Testis (tissue), 2 donors: Measurements from ENCODE around the gene NCCRP1.

Source experiments
- CTCF ChIP-seq, 3 experiments: fragments of 450-650 bp in 2 of 3; fragments of 200-600 bp in 1 of 3; sonication (generic) in 1 of 3; IDR thresholded peaks; one replicate each; pipeline ENCODE4 v1.5.1; 2016 to 2019; ENCODE audit warnings: antibody characterized with exemption in 3 of 3, mild to moderate bottlenecking in 2 of 3, moderate library complexity in 1 of 3
- POLR2A ChIP-seq: fragments of 450-650 bp; IDR thresholded peaks from one replicate; pipeline ENCODE4 v1.6.1; 2017; ENCODE audit warnings: antibody characterized with exemption, mild to moderate bottlenecking, moderate library complexity

- TF ChIP-seq POLR2A (no peak), CTCF (IDR thresholded peaks at IDR 0.05) (no peak)
These were observed 7.8 kb upstream of the NCCRP1 start for GRCh38 chr19:39188960-39189359.
